T-helper 2 cell treated with Interferon-gamma antibody and Interleukin-4, amounts not matched to agents 100 ng/mL and 5 ng/mL, for 36 hours (primary cell): Measurements from ENCODE around the gene COG5. TPM values are rescaled to one million over a fixed set of nuclear protein-coding genes. Genes with fewer than 3 reads are reported as not detected.

Experiments
- intact Hi-C: fragments of 100-400 bp; cut with micrococcal nuclease; formaldehyde crosslinking; loops from one replicate; pipeline ENCODE4 v1.15.1; 2023
- total RNA-seq: library from RNA; stranded (reverse); gene quantifications from 2 replicates; pipeline ENCODE4 v1.2.3, GENCODE V29; 2022

Gene COG5
- total RNA-seq, 1 donor from 2014 or later = 35.9 TPM

- intact Hi-C loops = no loop called here
Observed at GRCh38 chr7:107344799-107345198, 218.9 kb downstream of the COG5 start.

DNA sequence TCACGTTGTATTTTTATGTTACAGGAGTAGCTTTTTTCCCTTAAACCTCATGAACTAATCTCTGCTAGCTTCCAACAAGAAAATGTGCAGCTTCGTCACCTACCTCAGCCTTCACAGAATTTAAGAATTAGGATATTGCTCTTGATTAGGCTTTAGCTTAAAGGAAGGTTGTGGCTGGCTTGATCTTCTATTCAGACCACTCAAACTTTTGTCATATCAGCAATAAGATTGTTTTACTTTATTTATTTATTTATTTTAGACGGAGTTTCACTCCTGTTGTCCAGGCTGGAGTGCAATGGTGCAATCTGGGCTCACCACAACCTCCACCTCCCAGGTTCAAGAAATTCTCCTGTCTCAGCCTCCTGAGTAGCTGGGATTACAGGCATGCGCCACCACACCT lies 219.4 kb downstream of the COG5 start:
- intact Hi-C loops = no loop called here

DNA sequence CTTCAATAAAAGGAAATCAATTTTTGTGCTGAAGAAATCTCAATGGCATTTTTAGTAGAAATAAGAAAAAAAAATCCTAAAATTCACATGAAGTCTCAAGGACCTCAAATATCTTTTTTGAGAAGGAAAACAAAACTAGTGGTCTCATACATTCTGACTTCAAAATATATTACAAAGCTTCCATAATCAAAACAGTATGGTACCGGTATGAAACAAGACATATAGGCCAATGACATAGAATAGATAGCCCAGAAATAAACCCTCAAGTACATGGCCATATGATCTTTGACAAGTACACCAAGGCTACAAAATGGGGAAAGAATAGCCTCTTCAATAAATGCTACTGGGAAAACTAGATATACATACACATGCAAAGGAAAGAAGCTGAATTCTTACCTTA lies 225.6 kb downstream of the COG5 start:
- intact Hi-C loops = no loop called here

- intact Hi-C loops = no loop called here
Observed at GRCh38 chr7:107332488-107333269, 231.0 kb downstream of the COG5 start.

DNA sequence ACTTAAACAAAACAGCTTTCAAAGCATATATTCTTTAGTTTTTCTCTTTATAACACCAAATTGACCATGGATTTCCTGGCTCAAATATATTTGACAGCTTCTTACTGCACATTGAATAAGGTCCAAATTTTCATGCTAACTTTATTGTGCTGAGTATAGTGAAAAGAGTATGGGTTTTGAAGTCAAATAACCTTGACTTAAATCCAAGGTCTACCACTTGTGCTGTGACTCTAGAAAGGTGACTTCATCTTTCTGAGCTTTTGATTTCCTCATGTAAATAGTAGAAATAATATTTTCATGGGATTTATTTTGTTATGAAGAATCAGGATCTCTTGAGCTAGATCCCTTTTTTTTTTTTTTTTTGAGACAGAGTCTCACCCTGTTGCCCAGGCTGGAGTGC lies 233.2 kb downstream of the COG5 start:
- intact Hi-C loops = no loop called here

- intact Hi-C loops = no loop called here
Observed at GRCh38 chr7:107327986-107328569, 235.6 kb downstream of the COG5 start.

DNA sequence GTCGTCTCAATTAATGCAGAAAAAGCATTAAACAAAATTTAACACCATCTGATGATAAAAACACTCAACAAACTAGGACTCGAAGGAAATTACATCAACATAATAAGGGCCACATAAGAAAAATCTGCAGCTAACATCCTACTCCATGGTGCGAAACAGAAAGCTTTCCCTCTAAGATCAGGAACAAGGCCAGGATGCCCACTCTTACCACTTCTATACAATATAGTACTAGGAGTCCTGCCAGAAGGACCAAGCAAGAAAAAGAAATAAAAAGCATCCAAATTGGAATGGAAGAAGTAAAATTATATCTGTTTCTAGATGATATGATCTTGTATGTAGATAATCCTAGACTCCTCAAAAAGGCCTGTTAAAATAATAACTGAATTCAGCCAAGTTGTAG lies 237.7 kb downstream of the COG5 start:
- intact Hi-C loops = no loop called here

DNA sequence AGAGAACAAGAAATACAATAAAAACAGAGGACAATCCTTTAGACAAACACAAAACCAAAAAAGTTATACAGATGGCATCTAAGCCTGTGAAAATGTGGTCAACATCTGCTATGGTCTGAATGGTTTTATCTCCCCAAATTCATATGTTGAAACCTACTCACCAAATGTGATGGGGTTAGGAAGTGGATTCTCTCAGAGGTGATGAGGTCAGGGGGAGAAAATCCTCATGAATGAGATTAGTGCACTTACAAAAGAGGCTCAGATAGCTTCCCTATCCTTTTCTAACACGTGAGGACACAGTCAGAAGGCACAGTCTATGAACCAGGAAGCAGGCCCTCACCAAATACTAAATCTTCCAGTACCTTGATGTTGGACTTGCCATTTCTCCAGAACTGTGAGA lies 241.7 kb downstream of the COG5 start:
- intact Hi-C loops = no loop called here

- intact Hi-C loops = no loop called here
Observed at GRCh38 chr7:107321611-107322010, 242.1 kb downstream of the COG5 start.

- intact Hi-C loops = no loop called here
Observed at GRCh38 chr7:107319724-107320228, 243.9 kb downstream of the COG5 start.

- intact Hi-C loops = no loop called here
Observed at GRCh38 chr7:107318523-107319160, 245.1 kb downstream of the COG5 start.

- intact Hi-C loops = no loop called here
Observed at GRCh38 chr7:107315716-107316220, 248.0 kb downstream of the COG5 start.

DNA sequence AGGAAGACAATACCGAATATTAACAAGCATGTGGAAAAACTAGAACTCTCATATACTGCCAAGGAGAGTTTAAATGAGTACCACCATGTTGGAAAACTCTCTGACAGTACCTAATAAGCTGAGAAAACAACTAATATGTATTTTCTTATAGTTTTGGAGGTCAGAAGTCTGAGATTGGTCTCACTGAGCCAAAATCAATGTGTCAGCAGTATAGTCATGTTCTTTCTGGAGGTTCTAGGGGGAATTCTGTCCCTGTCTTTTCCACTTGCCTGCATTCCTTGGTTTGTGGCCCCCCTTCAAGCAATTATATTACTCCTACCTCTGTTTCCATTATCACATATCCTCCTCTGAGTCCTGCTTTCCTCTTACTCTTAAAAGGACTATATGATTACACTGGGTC lies 250.4 kb downstream of the COG5 start:
- intact Hi-C loops = no loop called here

GRCh38 chr7:107312418-107312817 lies 251.3 kb downstream of the COG5 start:
- intact Hi-C loops = no loop called here

- intact Hi-C loops = no loop called here
Observed at GRCh38 chr7:107309296-107309695, 254.4 kb downstream of the COG5 start.

DNA sequence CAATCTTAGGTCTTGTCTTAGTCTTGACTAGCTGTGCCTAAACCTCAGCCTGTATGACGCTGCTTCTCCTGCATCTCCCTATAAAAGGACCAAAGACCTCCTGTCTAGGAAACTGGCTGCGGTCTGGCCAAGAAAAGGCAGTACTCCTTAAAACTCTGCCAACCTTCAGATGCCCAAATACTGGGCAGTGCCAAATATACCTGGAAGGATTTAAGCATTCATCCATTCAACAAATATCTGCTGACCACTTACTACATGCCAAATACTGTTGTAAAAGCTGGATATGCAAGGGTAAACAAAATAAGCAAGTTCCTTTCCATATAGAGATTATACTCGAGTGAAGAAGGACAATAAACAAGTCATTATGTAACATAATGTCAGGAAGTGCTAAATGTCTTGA lies 259.1 kb downstream of the COG5 start:
- intact Hi-C loops = no loop called here

DNA sequence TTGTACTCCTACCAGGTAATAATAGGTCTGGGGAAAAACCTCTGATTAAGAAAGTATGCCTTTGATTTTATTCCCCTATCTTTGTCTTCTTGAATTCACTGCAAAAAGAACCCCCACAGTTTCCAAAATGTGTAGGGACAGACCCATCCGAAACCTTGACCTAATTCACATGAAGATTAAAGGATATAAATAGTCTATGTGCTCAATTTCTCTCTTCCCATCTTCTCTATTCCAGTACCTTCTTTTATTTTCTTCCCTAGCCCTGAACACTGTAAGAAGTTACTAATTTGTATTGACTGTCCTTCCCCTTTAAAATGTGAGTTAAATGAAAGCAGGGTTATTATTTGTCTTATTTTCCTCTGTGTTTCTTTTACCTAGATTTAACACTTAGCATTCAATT lies 259.7 kb downstream of the COG5 start:
- intact Hi-C loops = no loop called here

GRCh38 chr7:107302250-107302847 lies 261.4 kb downstream of the COG5 start:
- intact Hi-C loops = no loop called here

- intact Hi-C loops = no loop called here
Observed at GRCh38 chr7:107294182-107294581, 269.5 kb downstream of the COG5 start.

- intact Hi-C loops = no loop called here
Observed at GRCh38 chr7:107292591-107292990, 271.1 kb downstream of the COG5 start.

DNA sequence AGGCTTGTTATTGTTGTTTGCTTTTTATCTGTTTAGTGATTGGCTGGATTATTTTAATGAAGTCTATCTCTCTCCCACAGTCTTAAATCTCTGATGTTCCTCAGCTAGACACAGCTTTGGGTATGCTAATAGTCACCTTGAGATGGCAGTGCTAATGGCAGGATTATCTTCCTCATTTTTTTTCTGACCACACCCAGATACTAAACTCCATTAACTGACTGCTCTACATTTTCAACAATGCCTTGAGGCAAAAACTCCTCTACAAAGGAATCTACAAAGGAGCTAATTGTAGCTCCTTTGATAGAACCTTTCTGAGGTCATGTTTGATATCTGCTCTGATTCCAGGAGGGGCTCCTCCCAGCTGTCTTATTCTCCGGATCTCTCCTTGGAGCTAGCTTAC lies 272.3 kb downstream of the COG5 start:
- intact Hi-C loops = no loop called here
